ENCODE measurements around the gene SH3RF3. TPM values are rescaled to one million over a fixed set of nuclear protein-coding genes. Genes with fewer than 3 reads are reported as not detected.

SH3RF3 gene
- total and polyA plus RNA-seq, 2 of the 13 experiments (the other 11 are each of a cell fraction or from before 2014, with no cell fraction given), result 0.04 TPM; not detected in 1

- TF ChIP-seq SIX1 (CRISPR knock-in tag; IDR thresholded peaks at IDR 0.05; ENCODE audit: borderline replicate concordance) (no peak), CEBPZ (IDR thresholded peaks at IDR 0.05; ENCODE audit: low read length) (no peak), ZNF691 (CRISPR knock-in tag; IDR thresholded peaks at IDR 0.05; ENCODE audit: borderline replicate concordance, low read depth) (no peak), GABPB1 (CRISPR knock-in tag; IDR thresholded peaks at IDR 0.05) (peak; percentile 28; the same call in 1 of the 2 replicates), NFYC (CRISPR knock-in tag; IDR thresholded peaks at IDR 0.05) (no peak), SMAD3 (CRISPR knock-in tag; IDR thresholded peaks at IDR 0.05) (no peak), U2AF1 (optimal IDR thresholded peaks at IDR 0.05; ENCODE audit: low read depth, low read length) (no peak), BHLHE40 (IDR thresholded peaks at IDR 0.05; ENCODE audit: low read length) (peak; percentile 50), POLR2AphosphoS5 (IDR thresholded peaks at IDR 0.05; ENCODE audit: low read depth, low read length) (no peak), CC2D1A (CRISPR knock-in tag; IDR thresholded peaks at IDR 0.05) (no peak), ZNF451 (CRISPR knock-in tag; IDR thresholded peaks at IDR 0.05) (no peak), ZFY (CRISPR knock-in tag; IDR thresholded peaks at IDR 0.05) (no peak), ZNF549 (CRISPR knock-in tag; IDR thresholded peaks at IDR 0.05) (no peak), KLF11 (CRISPR knock-in tag; IDR thresholded peaks at IDR 0.05) (no peak), ZNF569 (CRISPR knock-in tag; IDR thresholded peaks at IDR 0.05; ENCODE audit: borderline replicate concordance) (no peak), GATAD2A (CRISPR knock-in tag; IDR thresholded peaks at IDR 0.05) (no peak), BORCS8-MEF2B (CRISPR knock-in tag; IDR thresholded peaks at IDR 0.05) (no peak), ZNF510 (CRISPR knock-in tag; IDR thresholded peaks at IDR 0.05; ENCODE audit: low read depth) (no peak), ZBTB3 (CRISPR knock-in tag; IDR thresholded peaks at IDR 0.05; ENCODE audit: borderline replicate concordance, low read depth) (no peak), TSC22D2 (CRISPR knock-in tag; IDR thresholded peaks at IDR 0.05; ENCODE audit: borderline replicate concordance) (no peak), TOPORS (CRISPR knock-in tag; IDR thresholded peaks at IDR 0.05) (no peak), RBM39 (IDR thresholded peaks at IDR 0.05; ENCODE audit: low read depth, low read length, poor library complexity, severe bottlenecking) (no peak), SIN3A (IDR thresholded peaks at IDR 0.05; ENCODE audit: borderline replicate concordance, low read depth, low read length) (no peak), IRF9 (CRISPR knock-in tag; IDR thresholded peaks at IDR 0.05; ENCODE audit: borderline replicate concordance) (no peak), IKZF1 (IDR thresholded peaks at IDR 0.05) (no peak), ZNF460 (CRISPR knock-in tag; IDR thresholded peaks at IDR 0.05; ENCODE audit: borderline replicate concordance) (no peak), NFKBIZ (CRISPR knock-in tag; IDR thresholded peaks at IDR 0.05) (no peak), ZMYM2 (CRISPR knock-in tag; IDR thresholded peaks at IDR 0.05) (peak; percentile 69; the same call in 1 of the 2 replicates)
Observed at GRCh38 chr2:109529532-109530449, 400.8 kb downstream of the SH3RF3 start (continued).
